NCI-H748 (cell line): Measurements from ENCODE around the gene FBXW2.
"Not testable (repeated sequence)": the region's sequence is repeated elsewhere in the genome, so short reads cannot be mapped to it uniquely, and the experiment has no call there.

Experiments used
- DNase-seq: peaks from one replicate; lab custom pipeline; 2025; ENCODE audit not compliant: unreplicated experiment; lab: John Stamatoyannopoulos, UW

Gene FBXW2

GRCh38 chr9:120779227-120779626 is 14.0 kb downstream of the FBXW2 start:
- DNase-seq, result no peak

GRCh38 chr9:120778758-120779157 is 14.5 kb downstream of the FBXW2 start:
- no peak for DNase-seq

GRCh38 chr9:120777229-120777628 is 16.0 kb downstream of the FBXW2 start:
- no peak for DNase-seq

- DNase-seq, result no peak
Measured at GRCh38 chr9:120776788-120777187, 16.4 kb downstream of the FBXW2 start.

- no peak for DNase-seq
Measured at GRCh38 chr9:120775859-120776258, 17.4 kb downstream of the FBXW2 start.

- no peak for DNase-seq
Measured at GRCh38 chr9:120774719-120775118, 18.5 kb downstream of the FBXW2 start.

- DNase-seq, result no peak
Measured at GRCh38 chr9:120773256-120773655, 20.0 kb downstream of the FBXW2 start.

- no peak for DNase-seq
Measured at GRCh38 chr9:120770931-120771330, 22.3 kb downstream of the FBXW2 start.

- DNase-seq, result no peak
Measured at GRCh38 chr9:120768886-120769285, 24.3 kb downstream of the FBXW2 start.

GRCh38 chr9:120768247-120768646 is 25.0 kb downstream of the FBXW2 start:
- DNase-seq, result no peak

- no peak for DNase-seq
Measured at GRCh38 chr9:120767451-120767850, 25.8 kb downstream of the FBXW2 start.

- no peak for DNase-seq
Measured at GRCh38 chr9:120765910-120766425, 27.2 kb downstream of the FBXW2 start.

GRCh38 chr9:120764476-120764875 is 28.7 kb downstream of the FBXW2 start:
- no peak for DNase-seq

- no peak for DNase-seq
Measured at GRCh38 chr9:120761006-120761405, 32.2 kb downstream of the FBXW2 start.

- DNase-seq, result no peak
Measured at GRCh38 chr9:120759755-120760400, 33.3 kb downstream of the FBXW2 start.

GRCh38 chr9:120758544-120758943 is 34.7 kb downstream of the FBXW2 start:
- no peak for DNase-seq

GRCh38 chr9:120757026-120757913 is 35.9 kb downstream of the FBXW2 start:
- DNase-seq, result no peak

- DNase-seq, result no peak
Measured at GRCh38 chr9:120756531-120756930, 36.7 kb downstream of the FBXW2 start.

- DNase-seq, result peak; percentile 62
Measured at GRCh38 chr9:120755810-120756434, 37.3 kb downstream of the FBXW2 start.

- DNase-seq, result no peak
Measured at GRCh38 chr9:120755044-120755443, 38.2 kb downstream of the FBXW2 start.

GRCh38 chr9:120750421-120750820 is 42.8 kb downstream of the FBXW2 start:
- no peak for DNase-seq

- DNase-seq, result not testable (repeated sequence)
Measured at GRCh38 chr9:120746366-120746765, 46.9 kb downstream of the FBXW2 start.
